Limb (tissue), 2 donors: ENCODE data around the gene ENPP3.

Source experiments
- DNase-seq, 2 donors: peaks; one replicate each; pipeline ENCODE4 v3.0.0-alpha.2; 2016; ENCODE audit errors: extremely low spot score in 2 of 2

The ENPP3 gene

GRCh38 chr6:131642987-131643611 lies 6.0 kb downstream of the ENPP3 start:
- DNase-seq = peak in 1 of 2 donors; percentile 40

DNA sequence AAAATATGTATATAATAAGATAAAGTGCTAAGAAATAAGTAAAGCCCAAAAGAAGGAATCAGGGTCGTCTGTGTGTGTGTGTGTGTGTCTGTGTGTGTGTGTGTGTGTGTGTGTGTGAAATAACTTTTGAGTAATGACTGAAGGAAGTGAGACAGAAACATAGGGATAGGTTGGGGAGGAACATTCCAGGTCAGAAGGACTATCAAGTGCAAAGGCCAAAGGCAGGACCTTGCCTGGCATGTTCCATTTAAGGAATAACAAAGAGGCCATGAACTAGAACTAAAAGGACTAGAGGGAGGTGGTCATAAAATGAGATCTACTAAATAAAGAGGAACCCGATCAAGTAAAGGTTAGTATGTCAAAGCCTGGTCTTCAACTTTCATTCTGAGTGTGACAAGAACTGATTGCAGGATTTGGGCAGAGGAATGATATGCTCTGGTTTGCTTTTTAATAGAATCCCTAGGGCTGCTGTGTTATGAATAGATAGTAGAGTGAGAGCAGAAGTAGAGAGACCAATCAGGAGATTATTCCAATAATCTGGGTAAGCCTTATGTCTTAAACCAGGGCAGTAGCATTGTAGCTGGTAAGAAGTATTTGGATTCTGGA lies 6.9 kb downstream of the ENPP3 start:
- no peak for DNase-seq

GRCh38 chr6:131644921-131645320 lies 7.8 kb downstream of the ENPP3 start:
- no peak for DNase-seq

- no peak for DNase-seq
These were observed 8.7 kb downstream of the ENPP3 start for GRCh38 chr6:131645846-131646245.

DNA sequence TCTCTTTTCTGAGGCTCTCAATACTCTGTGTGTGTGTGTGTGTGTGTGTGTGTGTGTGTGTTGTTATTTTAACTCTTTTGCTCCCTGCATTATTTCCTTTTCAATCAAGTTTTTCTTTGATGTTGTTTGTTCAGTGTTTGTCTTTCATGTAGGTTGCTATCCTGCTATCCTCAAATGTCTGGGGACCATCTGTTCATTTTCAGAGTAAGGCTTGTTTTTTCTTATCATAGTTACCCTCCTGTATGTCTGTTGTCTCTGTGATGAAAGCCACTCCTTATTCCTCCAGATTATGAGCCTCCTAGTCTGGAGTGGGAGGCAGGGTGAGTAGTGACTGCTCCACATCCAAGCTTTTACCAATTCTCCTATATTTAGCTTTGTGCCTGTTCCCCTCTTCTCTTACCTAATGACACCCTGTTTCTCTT lies 9.2 kb downstream of the ENPP3 start:
- DNase-seq = no peak

- DNase-seq = no peak
These were observed 14.7 kb downstream of the ENPP3 start for GRCh38 chr6:131651782-131652181.

DNA sequence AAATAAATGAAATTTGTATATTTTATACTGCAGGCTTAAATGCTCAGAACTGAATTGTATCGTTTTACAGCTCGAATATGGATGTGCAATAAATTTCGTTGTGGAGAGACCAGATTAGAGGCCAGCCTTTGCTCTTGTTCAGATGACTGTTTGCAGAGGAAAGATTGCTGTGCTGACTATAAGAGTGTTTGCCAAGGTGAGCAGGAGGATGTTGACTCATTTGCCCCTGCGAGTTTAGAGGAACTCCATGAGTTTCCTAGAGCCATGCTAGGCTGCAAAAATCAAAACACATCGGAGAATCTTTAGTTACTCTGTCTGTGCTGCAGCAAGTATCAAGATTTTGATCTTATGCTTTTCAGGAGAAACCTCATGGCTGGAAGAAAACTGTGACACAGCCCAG lies 15.4 kb downstream of the ENPP3 start:
- DNase-seq = no peak

DNA sequence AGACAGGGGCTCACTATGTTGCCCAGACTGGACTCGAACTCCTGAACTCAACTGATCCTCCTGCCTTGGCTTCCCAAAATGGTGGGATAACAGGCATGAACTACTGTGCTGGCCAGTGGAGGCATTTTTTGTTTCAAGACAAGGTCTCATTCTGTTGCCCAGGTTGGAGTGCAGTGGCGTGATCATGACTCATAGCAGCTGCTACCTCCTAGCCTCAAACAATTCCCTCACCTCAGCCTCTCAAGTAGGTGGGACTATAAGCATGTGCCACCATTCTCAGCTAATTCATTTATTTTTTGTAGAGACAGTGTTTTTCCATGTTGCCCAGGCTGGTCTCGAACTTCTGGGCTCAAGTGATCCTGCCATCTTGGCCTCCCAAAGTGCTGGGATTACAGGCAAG lies 17.2 kb downstream of the ENPP3 start:
- no peak for DNase-seq

DNA sequence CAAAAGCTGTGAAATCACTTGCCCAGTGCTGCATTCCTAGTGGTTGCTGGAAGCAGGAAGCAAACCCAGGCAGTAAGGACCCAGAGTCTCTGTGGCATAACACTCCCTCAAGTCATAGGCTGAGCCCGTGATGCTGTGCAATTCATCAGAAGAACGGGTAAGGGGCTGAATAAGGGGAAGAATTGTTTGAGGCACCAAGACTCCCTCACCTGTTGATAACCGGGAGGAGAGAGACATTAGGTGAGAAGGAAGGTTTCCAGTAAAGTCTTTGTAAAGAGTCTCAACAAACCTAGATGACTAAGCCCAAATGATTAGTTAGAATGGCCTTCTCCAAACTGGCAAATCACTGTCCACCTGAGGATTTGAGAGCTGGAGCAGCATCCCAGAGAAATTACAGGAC lies 18.3 kb downstream of the ENPP3 start:
- DNase-seq = no peak

- no peak for DNase-seq
These were observed 18.8 kb downstream of the ENPP3 start for GRCh38 chr6:131655951-131656350.

DNA sequence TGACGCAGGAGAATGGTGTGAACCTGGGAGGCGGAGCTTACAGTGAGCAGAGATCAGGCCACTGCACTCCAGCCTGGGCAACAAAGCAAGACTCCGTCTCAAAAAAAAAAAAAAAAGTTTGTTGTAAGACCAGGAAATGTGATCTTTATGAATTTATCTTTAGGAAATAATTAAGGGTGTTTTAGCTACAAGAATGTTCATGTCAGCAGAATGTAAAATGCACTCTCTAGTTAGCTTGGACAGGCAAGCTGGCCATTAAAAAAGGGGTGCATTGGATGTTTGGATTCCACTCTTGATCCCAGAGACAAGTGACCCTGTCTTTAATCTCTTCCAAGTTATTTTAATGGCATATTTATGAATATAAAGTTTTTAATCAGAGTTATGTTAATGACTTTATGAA lies 19.6 kb downstream of the ENPP3 start:
- DNase-seq = no peak

- no peak for DNase-seq
These were observed 20.1 kb downstream of the ENPP3 start for GRCh38 chr6:131657222-131657621.

GRCh38 chr6:131657630-131658111 lies 20.6 kb downstream of the ENPP3 start:
- DNase-seq = no peak

DNA sequence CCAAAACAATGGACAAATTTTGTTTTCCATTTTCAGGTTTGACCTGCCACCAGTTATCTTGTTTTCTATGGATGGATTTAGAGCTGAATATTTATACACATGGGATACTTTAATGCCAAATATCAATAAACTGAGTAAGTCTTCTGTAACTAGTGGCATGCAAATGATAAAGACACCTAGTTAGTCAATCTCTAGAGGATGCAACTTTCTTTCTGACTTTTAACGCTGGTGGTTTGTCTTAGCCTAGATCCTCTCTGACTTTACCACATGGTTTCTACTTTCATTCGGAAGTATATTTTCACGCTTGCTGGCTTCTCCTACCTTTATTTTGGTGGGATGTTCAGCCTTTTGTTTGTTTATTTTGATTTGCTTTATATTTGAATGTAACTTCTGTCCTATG lies 21.2 kb downstream of the ENPP3 start:
- no peak for DNase-seq

GRCh38 chr6:131660195-131660594 lies 23.1 kb downstream of the ENPP3 start:
- DNase-seq = no peak

GRCh38 chr6:131663578-131664165 lies 26.6 kb downstream of the ENPP3 start:
- DNase-seq = no peak

DNA sequence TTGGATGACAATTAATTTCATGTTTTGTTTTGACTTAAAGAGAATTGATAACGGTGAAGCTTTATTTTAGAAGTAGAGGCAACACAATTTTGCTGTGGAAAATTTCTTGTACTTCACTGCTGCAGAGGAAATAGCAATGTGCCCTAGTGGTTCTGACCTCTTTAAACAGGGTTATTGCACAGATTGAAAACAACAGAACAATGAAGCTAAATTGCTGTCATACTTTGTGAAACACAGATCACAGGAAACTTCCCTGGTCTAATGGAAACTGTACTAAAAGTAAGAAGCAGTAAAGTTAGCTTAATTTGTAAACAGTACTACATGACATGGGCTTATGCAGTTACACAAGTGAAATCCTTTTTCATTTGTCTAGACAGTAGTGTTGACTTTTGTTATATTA lies 32.8 kb downstream of the ENPP3 start:
- no peak for DNase-seq

DNA sequence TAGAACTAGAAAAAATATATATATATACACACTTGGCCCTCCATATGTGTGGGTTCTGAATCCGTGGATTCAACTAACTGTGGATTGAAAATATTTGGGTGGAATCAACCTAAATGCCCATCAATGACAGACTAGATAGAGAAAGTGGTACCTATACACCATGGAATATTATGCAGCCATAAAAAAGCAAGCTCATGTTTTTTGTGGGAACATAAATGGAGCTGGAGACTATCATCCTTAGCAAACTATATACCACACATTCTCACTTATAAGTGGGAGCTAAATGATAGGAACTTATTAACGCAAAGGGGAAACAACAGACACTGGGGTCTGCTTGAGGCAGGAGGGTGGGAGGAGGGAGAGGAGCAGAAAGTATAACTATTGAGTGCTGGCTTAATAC lies 36.1 kb downstream of the ENPP3 start:
- DNase-seq = no peak

DNA sequence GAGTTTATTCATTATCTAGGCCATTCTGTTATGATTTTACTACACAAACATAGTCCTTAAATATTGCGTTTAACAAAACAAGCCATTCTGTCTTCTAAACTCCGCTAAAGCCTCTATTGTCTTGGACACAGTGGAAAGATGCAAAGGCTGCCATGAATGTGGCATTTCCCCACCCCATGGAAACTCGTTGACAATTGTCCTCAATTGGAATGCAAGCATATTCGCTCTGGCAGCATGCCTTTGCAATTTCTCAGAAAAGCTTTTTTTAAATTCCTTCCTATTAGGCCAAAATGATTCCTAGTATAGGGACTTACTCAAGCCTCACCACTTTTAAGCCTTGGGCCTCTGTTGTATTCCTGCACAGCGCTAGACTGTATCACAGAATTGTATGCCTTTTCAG lies 41.3 kb downstream of the ENPP3 start:
- no peak for DNase-seq

- no peak for DNase-seq
These were observed 43.8 kb downstream of the ENPP3 start for GRCh38 chr6:131680868-131681267.

DNA sequence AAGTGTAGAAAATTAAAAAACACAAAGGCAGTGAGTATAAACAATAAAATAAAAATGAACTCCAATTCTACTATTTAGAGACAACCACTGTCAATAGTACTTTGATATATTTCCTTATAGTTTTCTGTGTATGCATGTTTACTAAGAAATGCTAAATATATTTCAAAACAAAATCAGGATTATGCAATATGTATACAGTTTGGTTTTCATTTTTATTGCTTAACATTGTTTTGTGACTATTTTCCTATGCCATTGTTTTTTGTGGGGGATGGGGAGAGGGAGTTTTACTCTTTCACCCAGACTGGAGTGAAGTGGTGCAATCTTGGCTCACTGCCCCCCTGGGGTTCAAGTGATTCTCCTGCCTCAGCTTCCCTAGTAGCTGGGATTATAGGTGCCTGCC lies 44.5 kb downstream of the ENPP3 start:
- no peak for DNase-seq

DNA sequence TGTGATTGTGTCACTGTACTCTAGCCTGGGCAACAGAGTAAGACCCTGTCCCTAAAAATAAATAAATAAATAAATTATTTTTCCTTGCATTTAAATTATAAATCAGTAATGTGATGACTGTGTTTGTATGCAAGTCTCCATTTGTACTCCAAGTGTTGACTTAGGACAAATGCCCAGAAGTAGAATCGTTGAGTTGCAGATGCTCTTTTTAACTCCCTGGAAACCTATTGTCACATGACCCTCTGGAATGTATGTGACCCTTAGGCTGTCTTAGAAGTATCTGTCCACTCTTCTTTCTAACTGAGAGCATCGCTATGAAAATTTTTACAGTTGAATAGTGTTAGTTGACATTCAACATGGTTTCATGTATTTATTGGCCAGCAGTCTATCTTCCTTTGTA lies 45.3 kb downstream of the ENPP3 start:
- no peak for DNase-seq

- no peak for DNase-seq
These were observed 46.4 kb downstream of the ENPP3 start for GRCh38 chr6:131683479-131683878.
